AG09309 (cell line): ENCODE results near the gene SMARCB1.
"Not testable (repeated sequence)": the region's sequence is repeated elsewhere in the genome, so short reads cannot be mapped to it uniquely, and the experiment has no call there.

Experiments used
- DNase-seq: peaks from one replicate; pipeline ENCODE4 v3.0.0-alpha.2; 2010; ENCODE audit warnings: low read depth
- H3K4me3 ChIP-seq: 2 replicates; pipeline ENCODE4 v1.5.1; 2011; ENCODE audit warnings: mild to moderate bottlenecking, low read depth, low read length, moderate library complexity; ENCODE audit not compliant: control insufficient read depth
- CTCF ChIP-seq: IDR thresholded peaks from 2 replicates; pipeline ENCODE4 v1.5.1; 2011; ENCODE audit warnings: mild to moderate bottlenecking, low read depth, low read length, inconsistent platforms; ENCODE audit not compliant: insufficient read depth, control insufficient read depth; ENCODE audit errors: missing control alignments

The SMARCB1 gene

GRCh38 chr22:23859201-23859600 is 72.4 kb downstream of the SMARCB1 start:
- TF ChIP-seq CTCF: no peak
- DNase-seq: no peak
- H3K4me3 ChIP-seq: no peak overlapping the region

GRCh38 chr22:23860187-23860586 is 73.4 kb downstream of the SMARCB1 start:
- H3K4me3 ChIP-seq, DNase-seq: not testable (repeated sequence)

- DNase-seq: no peak
- H3K4me3 ChIP-seq: no peak overlapping the region
- TF ChIP-seq CTCF: peak; percentile 69
These were observed 75.3 kb downstream of the SMARCB1 start for GRCh38 chr22:23862103-23862502.

- not testable (repeated sequence) for H3K4me3 ChIP-seq, DNase-seq
These were observed 77.9 kb downstream of the SMARCB1 start for GRCh38 chr22:23864499-23865154.

- no peak overlapping the region for H3K4me3 ChIP-seq
- TF ChIP-seq CTCF: no peak
- DNase-seq: no peak
These were observed 81.8 kb downstream of the SMARCB1 start for GRCh38 chr22:23868580-23868979.

GRCh38 chr22:23874871-23875270 is 88.1 kb downstream of the SMARCB1 start:
- no peak overlapping the region for H3K4me3 ChIP-seq
- DNase-seq: no peak
- no peak for TF ChIP-seq CTCF

- no peak for TF ChIP-seq CTCF
- no peak overlapping the region for H3K4me3 ChIP-seq
These were observed 89.0 kb downstream of the SMARCB1 start for GRCh38 chr22:23875801-23876200.

GRCh38 chr22:23877566-23877965 is 90.8 kb downstream of the SMARCB1 start:
- H3K4me3 ChIP-seq: no peak overlapping the region
- no peak for DNase-seq

More at GRCh38 chr22:23875801-23876200, 89.0 kb downstream of the SMARCB1 start:
- no peak for DNase-seq

More at GRCh38 chr22:23877566-23877965, 90.8 kb downstream of the SMARCB1 start:
- TF ChIP-seq CTCF: no peak
